GM15510 (cell line): ENCODE results near the gene GPC3.

Source experiments
- POLR2A ChIP-seq: IDR thresholded peaks from 3 replicates; pipeline ENCODE4 v1.6.1; 2011; ENCODE audit warnings: borderline replicate concordance; ENCODE audit not compliant: insufficient read length; ENCODE audit errors: extremely low read depth

Gene GPC3

GRCh38 chrX:133985164-133985966 lies at the start of gene GPC3:
Gene GPC3, minus strand, starts transcription at chrX:133985594.
- no peak for TF ChIP-seq POLR2A

GRCh38 chrX:134032441-134032840 lies 47.0 kb upstream of the GPC3 start:
- no peak for TF ChIP-seq POLR2A

- no peak for TF ChIP-seq POLR2A
Measured at GRCh38 chrX:134026565-134027311, 41.3 kb upstream of the GPC3 start.

- no peak for TF ChIP-seq POLR2A
Measured at GRCh38 chrX:134025986-134026545, 40.7 kb upstream of the GPC3 start.

GRCh38 chrX:134024686-134025377 lies 39.4 kb upstream of the GPC3 start:
- TF ChIP-seq POLR2A = no peak

GRCh38 chrX:134023851-134024281 lies 38.5 kb upstream of the GPC3 start:
- TF ChIP-seq POLR2A = no peak

GRCh38 chrX:134020910-134021309 lies 35.5 kb upstream of the GPC3 start:
- no peak for TF ChIP-seq POLR2A

- no peak for TF ChIP-seq POLR2A
Measured at GRCh38 chrX:134019567-134020206, 34.3 kb upstream of the GPC3 start.

GRCh38 chrX:134013524-134013923 lies 28.1 kb upstream of the GPC3 start:
- no peak for TF ChIP-seq POLR2A

GRCh38 chrX:134013092-134013497 lies 27.7 kb upstream of the GPC3 start:
- no peak for TF ChIP-seq POLR2A

GRCh38 chrX:134010690-134011089 lies 25.3 kb upstream of the GPC3 start:
- no peak for TF ChIP-seq POLR2A

GRCh38 chrX:134007716-134008115 lies 22.3 kb upstream of the GPC3 start:
- TF ChIP-seq POLR2A = no peak

- no peak for TF ChIP-seq POLR2A
Measured at GRCh38 chrX:134006484-134007161, 21.2 kb upstream of the GPC3 start.

GRCh38 chrX:134004084-134004483 lies 18.7 kb upstream of the GPC3 start:
- TF ChIP-seq POLR2A = no peak
